Measurements from ENCODE around the gene NUAK2. TPM values are rescaled to one million over a fixed set of nuclear protein-coding genes. Genes with fewer than 3 reads are reported as not detected.

Gene NUAK2
- total and polyA plus RNA-seq, 2 of the 4 experiments (the other 2 are of a cell fraction): 7.2 to 17.6 TPM

DNA sequence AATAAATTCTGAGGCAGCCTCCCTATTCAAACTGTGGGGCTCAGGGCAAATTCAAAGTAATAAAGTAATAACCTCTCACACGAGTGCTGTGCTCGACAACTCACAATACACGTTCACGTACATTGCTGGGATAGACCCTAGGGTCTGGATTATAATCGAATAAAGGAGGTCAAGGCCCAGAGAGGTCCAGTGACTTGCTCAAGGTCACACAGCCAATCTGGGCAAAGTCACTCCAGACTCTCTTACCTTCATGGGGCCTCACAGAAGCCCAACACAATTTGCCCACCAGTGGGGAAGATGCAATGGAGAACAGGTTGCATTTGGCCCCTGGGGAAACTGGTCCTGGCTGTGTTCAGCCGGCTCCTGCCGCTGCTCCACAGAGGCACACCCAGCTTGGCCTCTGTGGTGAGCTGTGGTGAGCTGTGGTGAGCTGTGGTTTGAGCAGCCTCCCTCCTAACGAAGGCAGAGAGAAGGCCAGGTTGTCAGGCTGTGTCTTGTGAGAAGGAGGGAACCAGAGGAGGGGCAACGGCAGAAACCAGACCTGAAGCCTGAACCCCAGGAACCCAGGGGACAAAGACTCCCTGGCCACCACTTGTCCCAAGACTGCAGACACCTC lies 35.1 kb downstream of the NUAK2 start (continued):
- TF ChIP-seq, protein P1, sequence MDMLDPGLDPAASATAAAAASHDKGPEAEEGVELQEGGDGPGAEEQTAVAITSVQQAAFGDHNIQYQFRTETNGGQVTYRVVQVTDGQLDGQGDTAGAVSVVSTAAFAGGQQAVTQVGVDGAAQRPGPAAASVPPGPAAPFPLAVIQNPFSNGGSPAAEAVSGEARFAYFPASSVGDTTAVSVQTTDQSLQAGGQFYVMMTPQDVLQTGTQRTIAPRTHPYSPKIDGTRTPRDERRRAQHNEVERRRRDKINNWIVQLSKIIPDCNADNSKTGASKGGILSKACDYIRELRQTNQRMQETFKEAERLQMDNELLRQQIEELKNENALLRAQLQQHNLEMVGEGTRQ (IDR thresholded peaks at IDR 0.05; ENCODE audit: low read depth, low read length): no peak

DNA sequence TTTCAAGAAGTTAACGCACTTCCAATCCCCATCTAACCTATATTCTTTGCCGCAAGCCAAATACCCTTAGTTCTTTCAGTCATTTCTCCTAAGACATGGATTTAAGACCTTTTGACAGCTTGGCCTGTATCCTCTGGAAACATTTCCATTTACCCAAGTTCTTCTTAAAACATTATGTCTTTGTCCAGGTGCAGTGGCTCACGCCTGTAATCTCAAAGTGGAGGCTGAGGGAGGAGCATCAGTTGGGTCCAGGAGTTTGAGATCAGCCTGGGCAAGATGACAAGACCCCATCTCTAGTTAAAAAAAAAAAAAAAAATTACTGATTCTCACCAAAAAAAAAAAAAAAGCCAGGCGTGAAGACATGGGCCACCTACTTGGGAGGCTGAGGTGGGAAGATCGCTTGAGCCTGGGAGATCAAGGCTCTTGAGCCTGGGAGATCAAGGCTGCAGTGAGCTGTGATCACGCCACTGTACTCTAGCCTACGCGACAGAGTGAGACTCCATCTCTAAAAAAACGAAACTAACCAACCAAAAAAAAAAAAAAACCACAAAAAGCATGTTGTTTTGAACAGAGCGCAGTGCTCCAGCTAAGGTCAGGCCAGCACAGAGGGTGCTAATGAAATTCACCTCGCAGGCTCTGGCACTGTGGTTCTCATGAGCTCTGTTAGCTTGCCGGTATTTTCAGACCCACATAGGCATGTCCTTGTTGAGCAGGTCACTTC lies 36.0 kb downstream of the NUAK2 start:
- BruUV-seq (replicated peaks): no TSS peak
- WGBS, 2 experiments (ENCODE audit: extremely low coverage in 2 of 2, insufficient read length in 1 of 2): 80% methylated on average over 3 of the region's 12 CpGs; no CpG with 5 or more reads in 1 of the 2 experiments

More for the DNA sequence above, 36.0 kb downstream of the NUAK2 start:
- ChIA-PET CTCF (interaction anchor here (0.6 to 2.1 kb wide), 9 partner anchors 9 to 1600 kb away, joined by 3 to 9 read pairs (median 3); no protein-coding TSS in a partner anchor), POLR2A (ENCODE audit: unreplicated experiment) (interaction anchor here (0.6 to 1.3 kb wide), 3 partner anchors 12 to 34 kb away, joined by 3 read pairs; no protein-coding TSS in a partner anchor)
- peak overlapping the region; percentile 85 for H2AK9ac ChIP-seq (replicated peaks; ENCODE audit: low read depth, low read length, poor library complexity)
- no peaks in the 10 kb centered on the region for H3K9me3 ChIP-seq (ENCODE audit: control insufficient read depth, insufficient read depth, low read length)
- H3K9me1 ChIP-seq (ENCODE audit: insufficient read depth, low read length): peaks cover 42% of the 10 kb centered on the region
- peak overlapping the region; percentile 92 for H3K4ac ChIP-seq (ENCODE audit: low read depth, low read length)
- H3K23ac ChIP-seq (ENCODE audit: low read depth, low read length): peak overlapping the region; percentile 93; the same call in 1 of the 2 replicates
- H4K20me1 ChIP-seq (ENCODE audit: insufficient read depth, low read length): no peaks in the 10 kb centered on the region
- peak overlapping the region; percentile 93 for H2AK5ac ChIP-seq (ENCODE audit: low read depth, low read length)
- H3K79me1 ChIP-seq (ENCODE audit: low read depth in 1 of 2, low read length in 2 of 2): peaks cover 0 to 35% of the 10 kb centered on the region in 2 experiments; a peak in 3 of 4 replicates
- H3K9ac ChIP-seq (ENCODE audit: low read depth, low read length): peak overlapping the region; percentile 60
- peak overlapping the region; percentile 85 for H3K27ac ChIP-seq (ENCODE audit: insufficient read depth, low read length)
- peak overlapping the region; percentile 20 for H3K4me2 ChIP-seq (ENCODE audit: low read depth, low read length)
- dilution Hi-C loops (cut with HindIII; ENCODE audit: low sequenced_read_pairs, unreplicated experiment): no loop called here
- peak overlapping the region; percentile 92 for H2BK20ac ChIP-seq (ENCODE audit: low read depth, low read length)
- peak overlapping the region; percentile 93 for H2BK5ac ChIP-seq (ENCODE audit: low read depth, low read length, poor library complexity, severe bottlenecking)
- peak overlapping the region; percentile 72 for H2AFZ ChIP-seq (replicated peaks; ENCODE audit: low read length, poor library complexity)
- H2BK120ac ChIP-seq (ENCODE audit: low read depth, low read length): peak overlapping the region; percentile 94
- H3K56ac ChIP-seq (ENCODE audit: extremely low read depth, insufficient read depth, low read length): peak overlapping the region; percentile 65
- H3K18ac ChIP-seq (ENCODE audit: low read depth, low read length): peak overlapping the region; percentile 64
- H3K27me3 ChIP-seq (ENCODE audit: control insufficient read depth, insufficient read depth, low read length): no peaks in the 10 kb centered on the region
- peak overlapping the region; percentile 69 for H2BK15ac ChIP-seq (ENCODE audit: low read depth, low read length)
- H3K4me1 ChIP-seq (ENCODE audit: control insufficient read depth, insufficient read depth, low read length): peaks cover 38% of the 10 kb centered on the region
- peak overlapping the region; percentile 81 for H4K91ac ChIP-seq (ENCODE audit: insufficient read depth, low read depth, low read length)
- no peak overlapping the region for H3K4me3 ChIP-seq (ENCODE audit: insufficient read depth, low read depth, low read length)
- ATAC-seq (ENCODE audit: low read depth) (no peak), DNase-seq (no peak)
- peak overlapping the region; percentile 28 to 86 for H4K8ac ChIP-seq (ENCODE audit: low read depth in 2 of 2, low read length in 2 of 2)
- peak overlapping the region; percentile 95 for H4K5ac ChIP-seq (ENCODE audit: low read depth, low read length)
- in situ Hi-C loops (cut with MboI; ENCODE audit: low sequenced_read_pairs): no loop called here
- no peak for TF ChIP-seq SMC3 (IDR thresholded peaks at IDR 0.05; ENCODE audit: low read depth, low read length)
- TF ChIP-seq BHLHE40 (IDR thresholded peaks at IDR 0.05; ENCODE audit: low read depth, low read length): no peak
- no peak for TF ChIP-seq CEBPB (IDR thresholded peaks at IDR 0.05; ENCODE audit: low read depth, low read length)
- TF ChIP-seq, protein P1 (IDR thresholded peaks at IDR 0.05; ENCODE audit: low read depth, low read length): no peak
- TF ChIP-seq RAD21 (IDR thresholded peaks at IDR 0.05; ENCODE audit: low read length): no peak
- no peak for TF ChIP-seq RCOR1 (IDR thresholded peaks at IDR 0.05; ENCODE audit: insufficient replicate concordance, low read length)
- TF ChIP-seq NFE2L2 (IDR thresholded peaks at IDR 0.05; ENCODE audit: low read depth, low read length): no peak
- TF ChIP-seq MAFK (IDR thresholded peaks at IDR 0.05; ENCODE audit: low read depth, low read length): no peak
- no peak for TF ChIP-seq MXI1 (IDR thresholded peaks at IDR 0.05; ENCODE audit: borderline replicate concordance, low read depth, low read length)
- no peak for TF ChIP-seq POLR2A (IDR thresholded peaks at IDR 0.05; ENCODE audit: low read depth, low read length)
- TF ChIP-seq, protein P2, sequence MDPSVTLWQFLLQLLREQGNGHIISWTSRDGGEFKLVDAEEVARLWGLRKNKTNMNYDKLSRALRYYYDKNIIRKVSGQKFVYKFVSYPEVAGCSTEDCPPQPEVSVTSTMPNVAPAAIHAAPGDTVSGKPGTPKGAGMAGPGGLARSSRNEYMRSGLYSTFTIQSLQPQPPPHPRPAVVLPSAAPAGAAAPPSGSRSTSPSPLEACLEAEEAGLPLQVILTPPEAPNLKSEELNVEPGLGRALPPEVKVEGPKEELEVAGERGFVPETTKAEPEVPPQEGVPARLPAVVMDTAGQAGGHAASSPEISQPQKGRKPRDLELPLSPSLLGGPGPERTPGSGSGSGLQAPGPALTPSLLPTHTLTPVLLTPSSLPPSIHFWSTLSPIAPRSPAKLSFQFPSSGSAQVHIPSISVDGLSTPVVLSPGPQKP (IDR thresholded peaks at IDR 0.05; ENCODE audit: borderline replicate concordance, low read depth, low read length): no peak
- no peak for TF ChIP-seq MAZ (IDR thresholded peaks at IDR 0.05; ENCODE audit: borderline replicate concordance, low read depth, low read length)
- H3K14ac ChIP-seq (replicated peaks; ENCODE audit: low read depth, low read length): peak overlapping the region; percentile 76
- intact Hi-C loops (cut with micrococcal nuclease): loop anchor here (2.0 kb wide), 1 partner anchor 35 kb away; the partner anchor contains the start of gene NUAK2
- no peaks in the 10 kb centered on the region for H3K36me3 ChIP-seq (ENCODE audit: control insufficient read depth, insufficient read depth, low read length)
